Progenitor cell of endocrine pancreas (in vitro differentiated cells): ENCODE measurements around the gene AP2A2. TPM values are rescaled to one million over a fixed set of nuclear protein-coding genes. Genes with fewer than 3 reads are reported as not detected.

Experiments
- DNase-seq: peaks from one replicate; pipeline ENCODE4 v3.0.0; 2021; ENCODE audit warnings: low spot score; ENCODE audit not compliant: unreplicated experiment
- H3K27ac Mint-ChIP-seq: 2 replicates; pipeline ENCODE4 v1.8.0; 2021; ENCODE audit warnings: mild to moderate bottlenecking, moderate library complexity, mixed read lengths
- H3K27me3 Mint-ChIP-seq: 2 replicates; pipeline ENCODE4 v1.8.0; 2021; ENCODE audit warnings: mixed read lengths
- H3K36me3 Mint-ChIP-seq: 2 replicates; pipeline ENCODE4 v1.8.0; 2022; ENCODE audit warnings: mixed read lengths; ENCODE audit not compliant: insufficient read depth
- H3K4me1 Mint-ChIP-seq: 2 replicates; pipeline ENCODE4 v1.8.0; 2021; ENCODE audit warnings: low read depth, mixed read lengths
- H3K4me3 Mint-ChIP-seq: 2 replicates; pipeline ENCODE4 v1.8.0; 2021; ENCODE audit warnings: low read depth, mild to moderate bottlenecking, moderate library complexity, mixed read lengths
- H3K9me3 Mint-ChIP-seq: 2 replicates; pipeline ENCODE4 v1.8.0; 2021; ENCODE audit warnings: low read depth, mixed read lengths
- total RNA-seq: library from RNA; stranded (reverse); gene quantifications from 2 replicates; pipeline ENCODE4 v1.2.1, GENCODE V29; 2021
- TF ChIP-seq, protein P1 (sequence below): fragments of 200-600 bp; sonication (generic); IDR thresholded peaks from one replicate; pipeline ENCODE4 v1.5.0; 2021; ENCODE audit warnings: antibody characterized with exemption, mild to moderate bottlenecking; ENCODE audit not compliant: unreplicated experiment

The AP2A2 gene
- total RNA-seq, 1 donor from 2014 or later = 88.8 TPM

GRCh38 chr11:1008803-1009145, 83.1 kb downstream of the AP2A2 start:
- Mint-ChIP-seq H3K4me3 (no peak overlapping the region), H3K9me3 (no peaks in the 10 kb centered on the region), H3K27me3 (no peaks in the 10 kb centered on the region), H3K36me3 (peaks cover 10% of the 10 kb centered on the region), H3K27ac (no peak overlapping the region), H3K4me1 (peaks cover 2% of the 10 kb centered on the region)
- DNase-seq = no peak
- TF ChIP-seq, protein P1, sequence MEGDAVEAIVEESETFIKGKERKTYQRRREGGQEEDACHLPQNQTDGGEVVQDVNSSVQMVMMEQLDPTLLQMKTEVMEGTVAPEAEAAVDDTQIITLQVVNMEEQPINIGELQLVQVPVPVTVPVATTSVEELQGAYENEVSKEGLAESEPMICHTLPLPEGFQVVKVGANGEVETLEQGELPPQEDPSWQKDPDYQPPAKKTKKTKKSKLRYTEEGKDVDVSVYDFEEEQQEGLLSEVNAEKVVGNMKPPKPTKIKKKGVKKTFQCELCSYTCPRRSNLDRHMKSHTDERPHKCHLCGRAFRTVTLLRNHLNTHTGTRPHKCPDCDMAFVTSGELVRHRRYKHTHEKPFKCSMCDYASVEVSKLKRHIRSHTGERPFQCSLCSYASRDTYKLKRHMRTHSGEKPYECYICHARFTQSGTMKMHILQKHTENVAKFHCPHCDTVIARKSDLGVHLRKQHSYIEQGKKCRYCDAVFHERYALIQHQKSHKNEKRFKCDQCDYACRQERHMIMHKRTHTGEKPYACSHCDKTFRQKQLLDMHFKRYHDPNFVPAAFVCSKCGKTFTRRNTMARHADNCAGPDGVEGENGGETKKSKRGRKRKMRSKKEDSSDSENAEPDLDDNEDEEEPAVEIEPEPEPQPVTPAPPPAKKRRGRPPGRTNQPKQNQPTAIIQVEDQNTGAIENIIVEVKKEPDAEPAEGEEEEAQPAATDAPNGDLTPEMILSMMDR = no peak

- Mint-ChIP-seq H3K27ac (no peak overlapping the region), H3K9me3 (no peaks in the 10 kb centered on the region), H3K4me1 (peaks cover 2% of the 10 kb centered on the region), H3K36me3 (peaks cover 10% of the 10 kb centered on the region), H3K4me3 (no peak overlapping the region), H3K27me3 (no peaks in the 10 kb centered on the region)
- no peak for DNase-seq
- TF ChIP-seq, protein P1 = no peak
Observed at GRCh38 chr11:1009371-1009770, 83.7 kb downstream of the AP2A2 start.

GRCh38 chr11:1009991-1010390, 84.3 kb downstream of the AP2A2 start:
- TF ChIP-seq, protein P1 = no peak
- H3K36me3 Mint-ChIP-seq = peaks cover 8% of the 10 kb centered on the region
- no peaks in the 10 kb centered on the region for H3K9me3 Mint-ChIP-seq
- no peak overlapping the region for H3K4me3 Mint-ChIP-seq
- H3K27ac Mint-ChIP-seq = no peak overlapping the region
- DNase-seq = no peak
- no peaks in the 10 kb centered on the region for H3K27me3 Mint-ChIP-seq
- peaks cover 2% of the 10 kb centered on the region for H3K4me1 Mint-ChIP-seq

GRCh38 chr11:1010551-1011319, 85.1 kb downstream of the AP2A2 start:
- TF ChIP-seq, protein P1 = no peak
- Mint-ChIP-seq H3K36me3 (peaks cover 3% of the 10 kb centered on the region), H3K27me3 (no peaks in the 10 kb centered on the region), H3K27ac (no peak overlapping the region), H3K4me1 (no peaks in the 10 kb centered on the region), H3K9me3 (no peaks in the 10 kb centered on the region), H3K4me3 (no peak overlapping the region)
- DNase-seq = no peak

GRCh38 chr11:1011320-1011698, 85.6 kb downstream of the AP2A2 start:
- Mint-ChIP-seq H3K9me3 (peaks cover under 1% of the 10 kb centered on the region), H3K4me3 (no peak overlapping the region), H3K4me1 (no peaks in the 10 kb centered on the region), H3K27me3 (no peaks in the 10 kb centered on the region), H3K36me3 (peaks cover 3% of the 10 kb centered on the region), H3K27ac (no peak overlapping the region)
- TF ChIP-seq, protein P1 = no peak
- no peak for DNase-seq
